Measurements from ENCODE around the gene RYR2. TPM values are rescaled to one million over a fixed set of nuclear protein-coding genes. Genes with fewer than 3 reads are reported as not detected.

The RYR2 gene
- total RNA-seq, 1 donor from 2014 or later: 47.0 TPM

DNA sequence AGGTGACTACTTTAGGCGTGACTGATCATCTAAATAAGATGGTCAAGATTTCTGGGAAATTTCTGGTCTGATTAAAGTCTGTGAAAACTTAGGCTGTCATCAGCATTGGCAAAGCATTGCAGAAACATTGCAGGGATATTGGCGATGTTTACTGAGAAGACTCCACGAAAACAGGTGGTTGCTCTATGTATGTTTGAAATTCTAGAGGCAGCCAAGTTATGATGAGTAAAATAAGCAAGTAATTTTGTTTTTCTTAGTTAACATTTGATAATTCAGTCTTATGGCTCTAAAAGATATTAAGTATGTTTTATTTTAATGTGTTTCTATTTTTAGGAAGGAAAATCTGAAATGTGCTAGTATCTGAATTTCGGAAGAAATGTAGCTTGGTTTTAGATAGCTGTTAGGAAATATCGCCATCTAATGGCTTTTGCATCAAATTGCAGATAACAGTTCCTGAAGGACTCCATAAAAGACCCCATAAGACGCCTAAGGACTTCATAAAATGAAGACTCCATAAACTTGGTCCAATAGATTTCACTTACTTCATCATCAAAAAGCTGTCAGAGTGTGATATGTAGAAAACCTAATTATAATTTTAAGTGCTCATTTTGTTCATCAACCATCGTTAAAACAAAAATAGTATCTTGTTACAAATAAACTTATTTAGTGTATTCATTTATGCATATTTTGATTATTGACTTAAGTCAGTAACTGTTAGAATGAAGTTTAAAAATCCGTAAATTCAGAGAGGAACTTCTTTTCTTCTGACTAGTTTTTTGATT, 344.6 kb downstream of the RYR2 start:
- Mint-ChIP-seq H3K36me3 (ENCODE audit: unreplicated experiment) (no peaks in the 10 kb centered on the region), H3K4me3 (ENCODE audit: unreplicated experiment) (no peak overlapping the region), H3K27ac (ENCODE audit: unreplicated experiment) (no peak overlapping the region), H3K27me3 (ENCODE audit: unreplicated experiment) (no peaks in the 10 kb centered on the region), H3K9me3 (ENCODE audit: unreplicated experiment) (peaks cover 1% of the 10 kb centered on the region), H3K4me1 (ENCODE audit: low read depth, unreplicated experiment) (no peaks in the 10 kb centered on the region)
- TF ChIP-seq, protein P1, sequence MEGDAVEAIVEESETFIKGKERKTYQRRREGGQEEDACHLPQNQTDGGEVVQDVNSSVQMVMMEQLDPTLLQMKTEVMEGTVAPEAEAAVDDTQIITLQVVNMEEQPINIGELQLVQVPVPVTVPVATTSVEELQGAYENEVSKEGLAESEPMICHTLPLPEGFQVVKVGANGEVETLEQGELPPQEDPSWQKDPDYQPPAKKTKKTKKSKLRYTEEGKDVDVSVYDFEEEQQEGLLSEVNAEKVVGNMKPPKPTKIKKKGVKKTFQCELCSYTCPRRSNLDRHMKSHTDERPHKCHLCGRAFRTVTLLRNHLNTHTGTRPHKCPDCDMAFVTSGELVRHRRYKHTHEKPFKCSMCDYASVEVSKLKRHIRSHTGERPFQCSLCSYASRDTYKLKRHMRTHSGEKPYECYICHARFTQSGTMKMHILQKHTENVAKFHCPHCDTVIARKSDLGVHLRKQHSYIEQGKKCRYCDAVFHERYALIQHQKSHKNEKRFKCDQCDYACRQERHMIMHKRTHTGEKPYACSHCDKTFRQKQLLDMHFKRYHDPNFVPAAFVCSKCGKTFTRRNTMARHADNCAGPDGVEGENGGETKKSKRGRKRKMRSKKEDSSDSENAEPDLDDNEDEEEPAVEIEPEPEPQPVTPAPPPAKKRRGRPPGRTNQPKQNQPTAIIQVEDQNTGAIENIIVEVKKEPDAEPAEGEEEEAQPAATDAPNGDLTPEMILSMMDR (IDR thresholded peaks at IDR 0.05; ENCODE audit: partially characterized antibody, unreplicated experiment): peak; percentile 79
- no peak for DNase-seq

DNA sequence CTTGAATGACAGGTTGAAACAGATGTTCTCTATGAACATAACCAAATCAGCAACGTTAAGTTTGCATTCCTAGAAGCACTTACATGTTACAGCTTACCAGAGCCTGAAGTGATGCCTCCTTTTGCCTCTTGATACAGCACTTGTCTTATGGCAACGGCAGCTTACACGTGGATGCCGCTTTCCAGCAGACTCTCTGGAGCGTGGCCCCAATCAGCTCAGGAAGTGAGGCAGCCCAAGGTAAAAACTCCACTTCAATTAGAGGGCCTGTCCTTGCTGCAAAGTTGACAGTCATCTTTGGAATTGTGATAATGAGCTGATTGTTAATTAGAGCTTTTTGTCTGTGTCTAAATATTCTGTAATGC, 345.1 kb downstream of the RYR2 start:
- Mint-ChIP-seq H3K27me3 (ENCODE audit: unreplicated experiment) (no peaks in the 10 kb centered on the region), H3K4me3 (ENCODE audit: unreplicated experiment) (no peak overlapping the region), H3K4me1 (ENCODE audit: low read depth, unreplicated experiment) (no peaks in the 10 kb centered on the region), H3K36me3 (ENCODE audit: unreplicated experiment) (no peaks in the 10 kb centered on the region), H3K27ac (ENCODE audit: unreplicated experiment) (no peak overlapping the region), H3K9me3 (ENCODE audit: unreplicated experiment) (peaks cover 1% of the 10 kb centered on the region)
- TF ChIP-seq, protein P1 (IDR thresholded peaks at IDR 0.05; ENCODE audit: partially characterized antibody, unreplicated experiment): no peak
- no peak for DNase-seq

DNA sequence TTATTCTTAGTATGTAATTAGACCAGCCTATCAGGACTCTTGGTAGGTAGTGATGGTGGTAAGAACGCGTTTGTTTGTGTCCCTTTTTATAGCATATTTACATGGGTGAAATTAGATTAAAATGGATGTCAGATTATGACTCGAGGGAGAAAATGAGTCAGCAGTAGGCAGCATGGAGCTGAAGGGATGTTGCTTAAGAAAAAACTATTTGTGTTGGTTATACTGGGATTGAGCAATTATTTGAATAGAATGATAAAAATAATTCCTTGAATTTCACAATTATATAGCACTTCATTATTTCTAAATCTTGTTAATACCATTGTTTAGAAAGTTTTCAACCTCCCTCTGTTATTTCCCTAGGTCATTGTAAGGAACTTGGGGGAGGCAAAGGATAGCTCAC, 348.8 kb downstream of the RYR2 start:
- Mint-ChIP-seq H3K9me3 (ENCODE audit: unreplicated experiment) (peaks cover 4% of the 10 kb centered on the region), H3K4me1 (ENCODE audit: low read depth, unreplicated experiment) (peaks cover 24% of the 10 kb centered on the region), H3K4me3 (ENCODE audit: unreplicated experiment) (no peak overlapping the region), H3K27me3 (ENCODE audit: unreplicated experiment) (peaks cover 2% of the 10 kb centered on the region), H3K36me3 (ENCODE audit: unreplicated experiment) (peaks cover 6% of the 10 kb centered on the region), H3K27ac (ENCODE audit: unreplicated experiment) (no peak overlapping the region)
- no peak for DNase-seq
- TF ChIP-seq, protein P1 (IDR thresholded peaks at IDR 0.05; ENCODE audit: partially characterized antibody, unreplicated experiment): no peak

DNA sequence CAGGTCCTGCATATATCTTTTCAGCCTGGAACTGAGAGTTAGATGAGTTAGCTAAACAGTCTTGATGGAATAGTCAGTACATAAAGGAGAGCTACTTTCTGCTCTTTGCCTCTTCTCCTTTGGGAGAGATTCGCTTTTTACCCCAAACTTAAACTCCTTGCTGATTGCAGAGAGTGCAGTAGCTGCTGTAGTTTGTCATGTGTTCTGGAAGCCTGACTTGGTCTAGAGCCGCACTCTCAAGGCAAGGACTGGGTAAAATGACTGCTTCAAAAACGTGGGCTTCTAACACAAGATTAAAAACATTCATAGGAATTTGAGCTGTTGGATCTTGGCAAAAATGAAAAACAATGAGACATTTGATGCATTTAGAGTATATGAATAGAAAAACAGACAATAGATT, 351.6 kb downstream of the RYR2 start:
- Mint-ChIP-seq H3K4me1 (ENCODE audit: low read depth, unreplicated experiment) (peaks cover 27% of the 10 kb centered on the region), H3K36me3 (ENCODE audit: unreplicated experiment) (peaks cover 13% of the 10 kb centered on the region), H3K27ac (ENCODE audit: unreplicated experiment) (peak overlapping the region; percentile 34), H3K9me3 (ENCODE audit: unreplicated experiment) (peaks cover 4% of the 10 kb centered on the region), H3K4me3 (ENCODE audit: unreplicated experiment) (no peak overlapping the region), H3K27me3 (ENCODE audit: unreplicated experiment) (peaks cover 2% of the 10 kb centered on the region)
- DNase-seq: no peak
- TF ChIP-seq, protein P1 (IDR thresholded peaks at IDR 0.05; ENCODE audit: partially characterized antibody, unreplicated experiment): no peak

DNA sequence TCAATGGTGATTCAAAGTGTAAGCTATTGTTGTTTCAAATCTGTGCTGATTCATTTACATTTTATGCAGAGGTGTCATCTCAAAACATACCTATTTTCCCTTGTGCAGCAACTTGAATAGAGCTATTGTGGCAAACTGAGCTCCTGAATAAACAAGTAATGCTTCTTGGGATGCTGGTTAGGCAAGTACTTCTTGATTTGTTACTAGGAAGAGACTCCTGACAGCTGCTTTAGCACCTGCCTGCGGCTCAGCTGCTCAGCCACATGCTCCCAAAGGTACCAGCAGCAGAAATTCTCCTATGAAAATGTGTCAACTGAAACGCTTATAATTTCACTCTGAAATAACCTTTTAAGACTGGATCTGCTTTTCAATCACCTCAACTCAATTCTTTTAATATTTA, 352.3 kb downstream of the RYR2 start:
- H3K27ac Mint-ChIP-seq (ENCODE audit: unreplicated experiment): peak overlapping the region; percentile 84
- peaks cover 4% of the 10 kb centered on the region for H3K9me3 Mint-ChIP-seq (ENCODE audit: unreplicated experiment)
- H3K4me1 Mint-ChIP-seq (ENCODE audit: low read depth, unreplicated experiment): peaks cover 27% of the 10 kb centered on the region
- H3K4me3 Mint-ChIP-seq (ENCODE audit: unreplicated experiment): peak overlapping the region; percentile 40
- TF ChIP-seq, protein P1 (IDR thresholded peaks at IDR 0.05; ENCODE audit: partially characterized antibody, unreplicated experiment): no peak
- H3K36me3 Mint-ChIP-seq (ENCODE audit: unreplicated experiment): peaks cover 17% of the 10 kb centered on the region
- DNase-seq: peak; percentile 18
- H3K27me3 Mint-ChIP-seq (ENCODE audit: unreplicated experiment): peaks cover 2% of the 10 kb centered on the region
